ENCODE results near the gene GRIK2. TPM values are rescaled to one million over a fixed set of nuclear protein-coding genes. Genes with fewer than 3 reads are reported as not detected.

The GRIK2 gene
- polyA plus RNA-seq, 3 donors: 12.9 to 16.8 (median 14.2) TPM

- DNase-seq (ENCODE audit: extremely low read depth in 1 of 11, low read depth in 9 of 11, low spot score in 4 of 11): no peak
Observed at GRCh38 chr6:101879782-101880181, 486.3 kb downstream of the GRIK2 start.

DNA sequence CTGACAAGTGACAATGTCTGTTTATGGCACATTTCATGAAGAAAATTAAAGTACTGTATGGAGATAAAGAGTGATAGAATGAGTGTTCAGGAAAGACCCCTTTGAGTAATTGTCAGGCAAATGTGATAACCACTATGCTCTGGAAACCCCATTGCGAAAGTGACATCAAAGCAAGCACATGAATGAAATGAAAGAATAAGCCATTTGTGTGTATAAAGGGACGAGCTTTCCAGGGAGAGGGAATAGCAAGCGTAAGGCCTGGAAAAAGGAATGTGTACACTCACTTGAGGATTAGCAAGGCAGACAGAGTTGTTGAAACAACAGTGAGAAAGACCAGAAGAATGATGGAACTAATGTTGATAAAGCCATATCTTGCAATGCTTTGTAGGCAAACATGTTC is 490.0 kb downstream of the GRIK2 start:
- DNase-seq (ENCODE audit: extremely low read depth in 1 of 11, low read depth in 9 of 11, low spot score in 4 of 11): no peak

DNA sequence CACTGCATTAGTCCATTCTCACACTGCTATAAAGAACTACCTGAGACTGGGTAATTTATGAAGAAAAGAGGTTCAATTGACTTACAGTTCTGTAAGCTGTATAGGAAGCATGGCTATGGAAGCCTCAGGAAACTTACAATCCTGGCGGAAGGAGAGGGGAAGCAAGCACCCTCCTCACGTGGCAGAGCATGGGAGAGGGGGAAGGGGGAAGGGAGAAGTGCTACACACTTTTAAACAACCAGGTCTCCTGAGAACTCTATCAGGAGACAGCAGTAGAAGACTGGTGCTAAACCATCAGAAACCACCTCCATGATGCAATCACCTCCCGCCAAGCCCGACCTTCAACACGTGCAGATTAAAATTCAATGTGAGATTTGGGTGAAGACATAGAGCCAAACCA is 494.0 kb downstream of the GRIK2 start:
- no peak for DNase-seq (ENCODE audit: extremely low read depth in 1 of 11, low read depth in 9 of 11, low spot score in 4 of 11)

GRCh38 chr6:101907356-101908217 is 514.1 kb downstream of the GRIK2 start:
- DNase-seq (ENCODE audit: extremely low read depth in 1 of 11, low read depth in 9 of 11, low spot score in 4 of 11): no peak

DNA sequence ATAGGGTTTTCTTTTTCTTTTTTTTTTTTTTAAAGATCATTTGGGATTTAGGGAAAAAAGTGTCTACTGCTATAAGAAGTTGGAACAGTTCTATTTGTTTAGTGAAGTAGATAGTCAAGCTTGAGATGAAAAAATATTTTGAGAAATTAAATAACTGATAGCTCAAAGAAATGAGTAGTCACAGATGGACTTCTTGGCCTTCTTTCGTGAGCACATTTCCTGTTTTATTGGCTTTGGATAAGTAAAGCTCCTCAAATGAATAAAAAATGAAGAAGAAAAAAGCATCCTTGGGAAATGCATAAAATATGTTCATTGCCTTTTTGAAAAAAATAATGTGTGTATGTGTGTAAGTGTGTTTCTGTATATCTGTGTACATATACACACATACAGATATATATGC is 515.9 kb downstream of the GRIK2 start:
- no peak for DNase-seq (ENCODE audit: extremely low read depth in 1 of 11, low read depth in 9 of 11, low spot score in 4 of 11)

DNA sequence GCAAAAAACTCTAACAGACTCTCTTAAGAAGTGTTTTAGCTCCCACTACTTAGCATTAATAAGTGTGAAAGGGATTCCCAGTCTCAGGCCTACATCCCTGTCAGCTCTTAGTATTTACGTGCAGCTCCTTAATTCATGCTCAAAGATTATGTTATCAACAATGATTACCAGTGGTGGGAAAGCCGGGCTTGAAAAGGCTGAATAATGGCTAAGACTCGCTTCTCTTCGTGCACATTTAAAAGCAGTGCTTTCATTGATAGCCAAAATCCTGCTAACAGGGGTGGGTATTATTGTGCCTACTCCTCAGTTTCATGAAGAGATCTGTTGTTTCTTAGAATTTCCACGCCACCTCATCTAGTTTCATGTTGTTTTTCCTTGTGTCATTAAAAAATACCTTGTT is 518.8 kb downstream of the GRIK2 start:
- DNase-seq (ENCODE audit: extremely low read depth in 1 of 11, low read depth in 9 of 11, low spot score in 4 of 11): no peak

GRCh38 chr6:101918471-101918870 is 525.0 kb downstream of the GRIK2 start:
- no peak for DNase-seq (ENCODE audit: extremely low read depth in 1 of 11, low read depth in 9 of 11, low spot score in 4 of 11)

DNA sequence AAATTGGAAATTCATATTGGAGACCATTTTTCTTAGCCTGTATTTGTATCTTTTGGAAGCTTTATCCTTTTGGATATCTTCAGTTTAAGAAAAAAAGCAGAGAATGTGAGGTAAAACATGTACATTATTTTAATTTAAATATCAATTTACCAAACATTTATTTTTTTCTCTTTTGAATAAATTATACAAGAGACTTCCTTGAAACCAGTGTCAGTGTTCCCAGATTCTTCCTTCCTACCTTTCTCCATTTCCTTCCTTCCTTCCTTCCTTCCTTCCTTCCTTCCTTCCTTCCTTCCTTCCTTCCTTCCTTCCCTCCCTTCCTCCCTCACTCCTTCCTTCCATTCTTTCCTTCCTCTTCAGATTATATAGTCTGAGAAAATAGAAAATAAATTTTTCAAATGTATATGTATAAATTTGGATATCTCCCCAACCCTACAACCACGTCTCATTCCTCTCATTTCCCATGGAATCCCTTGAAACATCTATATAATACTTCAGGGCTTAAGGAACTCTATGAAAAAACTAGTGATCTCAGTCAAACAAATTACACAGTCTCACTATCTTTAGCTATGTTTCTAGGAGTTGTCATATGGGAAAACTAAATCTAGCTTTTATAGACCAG is 528.4 kb downstream of the GRIK2 start:
- DNase-seq (ENCODE audit: extremely low read depth in 1 of 11, low read depth in 9 of 11, low spot score in 4 of 11): no peak

DNA sequence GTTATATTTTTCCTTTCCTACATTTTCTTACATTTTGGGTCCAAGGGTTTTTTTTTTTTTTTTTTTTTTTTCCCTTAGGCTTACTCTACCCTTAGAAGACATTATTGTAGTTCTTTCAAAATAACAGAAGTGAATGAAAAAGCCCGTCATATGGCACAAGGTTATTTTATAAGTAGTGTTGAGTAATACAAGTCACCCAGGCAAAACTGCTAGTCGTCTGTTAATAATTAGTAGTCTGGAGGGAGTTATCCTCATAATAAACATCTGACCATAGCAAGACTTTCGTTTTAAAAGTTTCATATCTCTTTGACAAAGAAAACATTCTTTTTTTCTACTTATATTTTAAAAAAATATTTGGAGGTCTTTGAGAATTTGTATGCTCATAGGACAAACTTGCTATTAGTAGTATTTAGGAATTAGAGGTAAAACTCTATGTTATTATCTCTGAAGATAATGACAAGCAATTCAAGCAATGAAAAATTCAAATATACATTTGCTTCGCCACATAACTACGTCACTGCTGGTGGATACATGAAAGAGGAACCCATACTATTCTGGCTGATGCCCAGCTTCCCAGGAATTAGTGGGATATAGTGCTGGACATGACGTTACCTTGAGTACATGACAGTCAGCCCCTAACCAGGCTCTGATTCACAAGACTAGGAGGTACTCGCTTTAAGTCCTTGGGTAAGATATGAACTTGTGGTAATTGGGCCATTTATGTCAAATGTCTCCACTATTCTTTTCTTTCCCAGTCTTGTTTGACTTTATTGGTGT is 532.8 kb downstream of the GRIK2 start:
- DNase-seq (ENCODE audit: extremely low read depth in 1 of 11, low read depth in 9 of 11, low spot score in 4 of 11): no peak

DNA sequence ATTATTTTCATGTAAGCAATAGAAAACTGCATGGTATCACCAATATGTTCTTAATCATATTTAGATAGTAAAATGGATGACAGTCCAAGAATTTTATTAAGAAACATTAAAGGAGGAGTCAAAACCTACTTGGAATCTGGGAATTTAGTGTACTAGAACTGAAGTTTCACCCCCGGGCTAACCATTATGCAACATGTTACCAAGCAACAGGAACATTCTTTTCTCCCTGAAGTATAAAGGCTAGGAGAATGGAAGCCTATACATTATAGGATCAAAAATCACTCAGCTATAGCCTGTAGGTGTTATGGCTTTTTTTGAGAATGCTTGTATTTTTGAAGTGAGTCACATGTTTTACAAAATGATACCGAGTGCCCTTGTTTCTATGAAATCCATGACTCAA is 538.3 kb downstream of the GRIK2 start:
- DNase-seq (ENCODE audit: extremely low read depth in 1 of 11, low read depth in 9 of 11, low spot score in 4 of 11): no peak

DNA sequence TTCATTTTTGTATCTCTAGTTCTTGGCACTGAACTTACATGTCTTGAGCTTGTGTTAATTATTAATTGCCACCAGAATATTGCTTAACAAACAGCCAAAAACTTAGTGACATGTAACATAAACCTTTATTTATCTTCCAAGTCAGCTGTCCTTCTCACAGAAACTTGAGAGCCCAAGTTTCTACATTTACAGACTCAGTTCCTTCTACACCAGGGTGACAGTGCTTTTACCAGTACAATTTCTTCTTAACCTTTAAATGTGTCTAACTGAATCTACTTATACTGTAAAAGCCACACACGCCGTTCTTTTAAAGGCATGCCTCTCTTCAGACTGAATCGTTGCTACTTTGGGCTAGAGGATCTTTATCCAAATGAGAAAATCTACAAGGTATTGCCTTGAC is 539.2 kb downstream of the GRIK2 start:
- no peak for DNase-seq (ENCODE audit: extremely low read depth in 1 of 11, low read depth in 9 of 11, low spot score in 4 of 11)

DNA sequence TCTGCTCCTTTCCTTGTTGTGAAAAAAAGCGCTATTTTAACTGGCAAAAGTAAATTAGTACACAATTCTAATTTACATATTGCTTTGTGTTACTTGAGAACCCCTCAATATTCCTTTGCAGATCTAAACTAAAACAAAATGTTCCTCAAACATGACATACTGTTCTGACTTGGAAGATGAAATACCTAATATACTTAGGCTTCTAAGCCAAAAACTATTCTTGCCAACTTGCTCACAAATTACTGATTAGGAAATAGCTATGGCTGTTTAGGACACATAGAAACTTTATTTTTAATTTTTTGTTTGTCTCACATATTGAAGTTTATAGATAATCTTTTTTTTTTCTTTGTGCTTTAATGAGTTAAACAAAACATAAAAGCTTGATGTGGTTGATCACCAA is 542.2 kb downstream of the GRIK2 start:
- DNase-seq (ENCODE audit: extremely low read depth in 1 of 11, low read depth in 9 of 11, low spot score in 4 of 11): no peak

- no peak for DNase-seq (ENCODE audit: extremely low read depth in 1 of 11, low read depth in 9 of 11, low spot score in 4 of 11)
Observed at GRCh38 chr6:101936516-101936915, 543.0 kb downstream of the GRIK2 start.

DNA sequence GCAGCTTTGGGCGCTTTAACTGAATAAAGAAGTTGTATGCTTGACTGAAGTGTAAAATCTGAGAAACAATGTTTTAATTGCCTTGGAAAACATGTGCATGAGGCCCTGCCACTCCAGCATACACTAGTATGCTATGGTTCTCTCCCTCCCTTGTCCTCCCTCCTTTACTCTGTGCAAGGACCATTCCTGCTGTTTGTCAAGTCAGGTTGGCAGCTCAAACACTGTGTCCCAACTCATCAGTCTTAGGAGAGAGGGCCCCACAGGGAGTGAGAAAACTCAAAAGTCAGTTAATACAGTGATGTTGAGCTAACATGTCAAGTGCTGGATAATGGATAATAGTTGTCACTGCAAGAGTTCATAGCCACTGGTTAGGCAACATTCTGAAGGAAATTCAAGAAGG is 543.6 kb downstream of the GRIK2 start:
- no peak for DNase-seq (ENCODE audit: extremely low read depth in 1 of 11, low read depth in 9 of 11, low spot score in 4 of 11)

GRCh38 chr6:101940391-101940790 is 546.9 kb downstream of the GRIK2 start:
- DNase-seq (ENCODE audit: extremely low read depth in 1 of 11, low read depth in 9 of 11, low spot score in 4 of 11): no peak

DNA sequence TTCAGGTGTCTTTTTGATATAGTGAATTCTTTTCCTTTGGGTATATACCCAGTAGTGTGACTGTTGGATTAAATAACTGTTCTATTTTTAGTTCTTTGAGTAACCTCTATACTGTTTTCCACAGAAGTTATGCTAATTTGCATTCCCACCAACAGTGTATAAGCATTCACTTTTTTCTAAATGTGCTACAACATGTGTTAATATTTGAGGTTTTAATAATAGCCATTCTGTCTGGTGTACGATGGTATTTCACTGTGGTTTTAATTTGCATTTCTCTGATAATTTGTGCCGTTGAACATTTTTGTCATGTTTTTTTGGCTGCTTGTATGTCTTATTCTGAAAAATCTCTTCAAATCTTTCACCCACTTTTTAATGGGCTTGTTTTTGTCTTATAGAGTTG is 563.5 kb downstream of the GRIK2 start:
- no peak for DNase-seq (ENCODE audit: extremely low read depth in 1 of 11, low read depth in 9 of 11, low spot score in 4 of 11)

- DNase-seq (ENCODE audit: extremely low read depth in 1 of 11, low read depth in 9 of 11, low spot score in 4 of 11): no peak
Observed at GRCh38 chr6:101961357-101961756, 567.8 kb downstream of the GRIK2 start.

DNA sequence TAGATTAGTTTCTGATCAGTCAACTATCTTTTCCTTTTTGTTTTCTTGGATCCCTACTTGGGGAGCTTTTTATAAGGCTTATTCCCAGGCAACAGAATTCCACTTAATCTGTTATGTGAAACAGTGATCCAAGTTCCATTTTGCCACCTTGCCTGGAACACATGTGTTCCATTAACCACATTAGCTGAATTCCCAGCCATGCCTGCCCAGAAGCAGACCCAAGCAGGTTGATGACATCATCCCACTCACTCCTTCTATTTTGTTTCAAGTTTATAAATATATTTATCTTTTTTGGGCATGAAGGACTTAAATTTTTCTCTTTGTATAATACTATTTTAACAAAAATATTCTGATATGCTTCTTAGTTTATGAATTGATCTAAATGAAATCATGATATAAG is 587.4 kb downstream of the GRIK2 start:
- DNase-seq (ENCODE audit: extremely low read depth in 1 of 11, low read depth in 9 of 11, low spot score in 4 of 11): no peak

- no peak for DNase-seq (ENCODE audit: extremely low read depth in 1 of 11, low read depth in 9 of 11, low spot score in 4 of 11)
Observed at GRCh38 chr6:101986476-101986875, 593.0 kb downstream of the GRIK2 start.

DNA sequence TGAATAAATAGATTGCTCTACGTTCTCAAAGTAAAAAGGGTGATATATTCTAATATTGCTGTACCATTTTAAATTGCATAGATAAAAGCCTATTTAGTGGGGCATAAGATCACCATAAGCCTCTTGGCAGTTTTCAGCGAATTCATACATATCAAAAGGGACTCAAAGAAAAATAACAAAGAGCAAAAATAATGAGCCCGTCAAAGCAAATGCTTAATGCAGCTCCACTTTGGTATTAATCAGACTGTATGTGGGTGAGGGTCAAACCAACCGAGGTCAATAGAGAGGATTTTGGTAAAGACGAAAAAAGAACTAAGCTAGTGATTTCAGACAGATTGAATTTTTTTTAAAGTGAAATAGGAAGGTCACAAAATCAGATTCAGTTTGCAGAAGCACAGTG is 598.8 kb downstream of the GRIK2 start:
- no peak for DNase-seq (ENCODE audit: extremely low read depth in 1 of 11, low read depth in 9 of 11, low spot score in 4 of 11)

Data from renal cortex interstitium (tissue), 11 donors.